ENCODE results near the gene MYL5.

DNA sequence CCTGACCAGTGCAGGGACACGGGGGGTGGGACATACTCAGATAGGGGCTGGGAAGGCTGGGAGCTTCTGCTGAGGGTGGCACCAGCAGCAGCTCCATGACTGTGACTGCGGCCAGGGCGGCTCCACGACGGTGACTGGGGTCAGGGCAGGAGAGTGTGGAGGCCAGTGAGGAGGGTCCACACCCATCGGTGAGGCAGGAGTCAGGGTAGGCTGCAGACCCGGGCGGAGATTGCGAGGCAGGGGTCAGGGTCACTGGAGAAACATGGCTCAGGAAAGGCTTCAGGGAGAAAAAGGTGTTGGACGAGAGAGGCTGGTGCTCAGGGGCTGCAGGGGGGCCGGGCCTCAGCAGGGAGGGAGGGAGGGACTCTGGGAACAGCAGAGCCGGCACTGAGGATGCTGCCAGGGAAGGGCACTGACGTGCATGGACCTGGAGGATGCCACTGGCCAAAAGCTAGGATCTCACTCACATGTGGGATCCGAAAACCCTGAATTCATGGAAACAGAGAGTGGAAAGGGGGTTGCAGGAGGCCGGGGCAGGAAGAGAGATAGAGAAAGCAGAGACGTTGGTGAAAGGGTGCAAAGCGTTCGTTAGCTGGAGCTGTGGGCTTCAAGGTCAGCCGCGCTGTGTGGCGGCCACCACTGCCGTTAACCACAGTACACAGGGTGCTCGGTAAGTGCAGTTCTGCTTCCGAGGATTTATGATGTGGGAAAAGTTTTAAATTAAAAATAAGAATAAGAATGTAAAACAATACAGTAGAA, 22.3 kb upstream of the MYL5 start:
- TF ChIP-seq RARB (CRISPR knock-in tag; IDR thresholded peaks at IDR 0.05) (no peak), TOX (CRISPR knock-in tag; IDR thresholded peaks at IDR 0.05; ENCODE audit: borderline replicate concordance) (no peak), ZC3H10 (CRISPR knock-in tag; IDR thresholded peaks at IDR 0.05) (no peak), TSHZ2 (CRISPR knock-in tag; IDR thresholded peaks at IDR 0.05) (no peak), PATZ1 (CRISPR knock-in tag; IDR thresholded peaks at IDR 0.05; ENCODE audit: borderline replicate concordance) (no peak), PPARA (CRISPR knock-in tag; IDR thresholded peaks at IDR 0.05; ENCODE audit: borderline replicate concordance) (no peak), ARNTL (CRISPR knock-in tag; IDR thresholded peaks at IDR 0.05; ENCODE audit: borderline replicate concordance, low read depth) (no peak), CSRNP3 (CRISPR knock-in tag; IDR thresholded peaks at IDR 0.05) (no peak), ZNF565 (CRISPR knock-in tag; conservative IDR thresholded peaks at IDR 0.05; ENCODE audit: low read depth) (no peak), CSDC2 (CRISPR knock-in tag; IDR thresholded peaks at IDR 0.05) (no peak), CREB5 (CRISPR knock-in tag; IDR thresholded peaks at IDR 0.05; ENCODE audit: low read depth) (no peak), ZNF70 (CRISPR knock-in tag; IDR thresholded peaks at IDR 0.05) (no peak)
